SW480 (cell line): Measurements from ENCODE around the gene SOSTDC1.

Source experiments
- DNase-seq: peaks from one replicate; pipeline ENCODE4 v3.0.0-alpha.2; 2016; ENCODE audit warnings: low spot score

Gene SOSTDC1

GRCh38 chr7:16465469-16466361 lies at the start of gene SOSTDC1:
TSS of gene SOSTDC1 (minus strand) at chr7:16465738. CDS start at chr7:16465668, 70 bp downstream.
- peak; percentile 87 for DNase-seq

- no peak for DNase-seq
These were observed 49.2 kb upstream of the SOSTDC1 start for GRCh38 chr7:16514729-16515128.

GRCh38 chr7:16514271-16514670 lies 48.7 kb upstream of the SOSTDC1 start:
- no peak for DNase-seq

GRCh38 chr7:16512097-16512496 lies 46.6 kb upstream of the SOSTDC1 start:
- DNase-seq = no peak

- DNase-seq = no peak
These were observed 45.8 kb upstream of the SOSTDC1 start for GRCh38 chr7:16511314-16511713.

GRCh38 chr7:16509829-16510228 lies 44.3 kb upstream of the SOSTDC1 start:
- DNase-seq = peak; percentile 32

GRCh38 chr7:16506422-16506821 lies 40.9 kb upstream of the SOSTDC1 start:
- DNase-seq = peak; percentile 35

- DNase-seq = no peak
These were observed 38.5 kb upstream of the SOSTDC1 start for GRCh38 chr7:16504019-16504418.

- DNase-seq = no peak
These were observed 36.8 kb upstream of the SOSTDC1 start for GRCh38 chr7:16502303-16502702.

GRCh38 chr7:16498122-16498521 lies 32.6 kb upstream of the SOSTDC1 start:
- no peak for DNase-seq

- no peak for DNase-seq
These were observed 29.6 kb upstream of the SOSTDC1 start for GRCh38 chr7:16494955-16495719.

- DNase-seq = no peak
These were observed 29.0 kb upstream of the SOSTDC1 start for GRCh38 chr7:16494551-16494950.

GRCh38 chr7:16493266-16493665 lies 27.7 kb upstream of the SOSTDC1 start:
- peak; percentile 17 for DNase-seq

- DNase-seq = peak; percentile 92
These were observed 27.1 kb upstream of the SOSTDC1 start for GRCh38 chr7:16492513-16493062.

GRCh38 chr7:16491148-16491547 lies 25.6 kb upstream of the SOSTDC1 start:
- peak; percentile 17 for DNase-seq

GRCh38 chr7:16484453-16485158 lies 19.1 kb upstream of the SOSTDC1 start:
- DNase-seq = peak; percentile 98

- DNase-seq = no peak
These were observed 14.1 kb upstream of the SOSTDC1 start for GRCh38 chr7:16479591-16479990.

- DNase-seq = no peak
These were observed 13.6 kb upstream of the SOSTDC1 start for GRCh38 chr7:16479161-16479560.

- peak; percentile 27 for DNase-seq
These were observed 6.4 kb upstream of the SOSTDC1 start for GRCh38 chr7:16471933-16472332.

- no peak for DNase-seq
These were observed 1.4 kb downstream of the SOSTDC1 start for GRCh38 chr7:16463949-16464715.

- DNase-seq = no peak
These were observed 2.0 kb downstream of the SOSTDC1 start for GRCh38 chr7:16463520-16463919.
